HCT116 (cell line): ENCODE data around the gene CDKAL1. TPM values are rescaled to one million over a fixed set of nuclear protein-coding genes. Genes with fewer than 3 reads are reported as not detected.

Source experiments
- ATAC-seq: fragments of 200-7000 bp; cut with Tn5 transposase; 2 replicates; pipeline ENCODE4 v1.9.1; 2020; ENCODE audit warnings: mild to moderate bottlenecking, moderate library complexity
- BruUV-seq: library from RNA; stranded (reverse); fragments of 400-500 nt; replicated peaks from 2 replicates; lab custom pipeline; 2021; lab: Mats Ljungman, UMichigan
- CTCF ChIA-PET: fragments of 300-600 bp; sonication (Branson Sonifier 250); formaldehyde crosslinking; loops from one replicate; lab custom pipeline; 2021; ENCODE audit warnings: antibody characterized with exemption; lab: Charles Lee
- POLR2A ChIA-PET: fragments of 300-600, 350-600 bp; sonication (Branson Sonifier 250); formaldehyde crosslinking; loops from one replicate; lab custom pipeline; 2021; ENCODE audit warnings: antibody characterized with exemption; lab: Charles Lee
- RAD21 ChIA-PET, 2 experiments: fragments of 300-600 bp; sonication (Branson Sonifier 250); formaldehyde crosslinking; loops; one replicate each; lab custom pipeline; 2023; ENCODE audit warnings: low total read pairs in 2 of 2; ENCODE audit not compliant: uncharacterized antibody in 2 of 2, unreplicated experiment in 2 of 2, low non-redundant PET in 1 of 2; lab: Charles Lee
- DNase-seq: peaks from one replicate; pipeline ENCODE4 v3.0.0-alpha.2; 2010; ENCODE audit warnings: low read depth, low spot score
- H2AFZ ChIP-seq: fragments of 200-600 bp; shearing (Covaris generic), sonication (generic); 2 replicates; pipeline ENCODE4 v1.6.1; 2017; ENCODE audit warnings: low read depth, mixed run types, mixed read lengths, antibody characterized with exemption, low read length; ENCODE audit not compliant: poor library complexity, severe bottlenecking
- H3K27ac ChIP-seq: 2 replicates; pipeline ENCODE4 v1.5.1; 2012; ENCODE audit warnings: low read depth, low read length
- H3K27me3 ChIP-seq: fragments of 200-600 bp; sonication (generic); 2 replicates; pipeline ENCODE4 v1.6.1; 2016; ENCODE audit warnings: mixed run types, low read length, mixed read lengths; ENCODE audit not compliant: insufficient read depth
- H3K36me3 ChIP-seq, 2 experiments: fragments of 200-500 bp in 1 of 2; fragments of 200-600 bp in 1 of 2; sonication (Bioruptor generic) in 1 of 2; sonication (generic) in 1 of 2; 2 replicates each; pipeline versions ENCODE4 v1.5.1 to v1.6.1; 2014 to 2016; ENCODE audit warnings: low read length in 2 of 2, inconsistent platforms in 1 of 2, mixed read lengths in 1 of 2, mixed run types in 1 of 2; ENCODE audit not compliant: insufficient read depth in 2 of 2, control insufficient read depth in 1 of 2
- H3K4me1 ChIP-seq, 2 experiments: fragments of 200-600 bp in 1 of 2; sonication (generic) in 1 of 2; 2 replicates each; pipeline versions ENCODE4 v1.5.1 to v1.6.1; 2012 to 2017; ENCODE audit warnings: low read length in 2 of 2, inconsistent platforms in 1 of 2, mild to moderate bottlenecking in 1 of 2, mixed read lengths in 1 of 2, mixed run types in 1 of 2, moderate library complexity in 1 of 2; ENCODE audit not compliant: insufficient read depth in 2 of 2, control insufficient read depth in 1 of 2
- H3K4me2 ChIP-seq: fragments of 200-600 bp; sonication (generic); 2 replicates; pipeline ENCODE4 v1.6.1; 2017; ENCODE audit warnings: mixed run types, low read length, mixed read lengths
- H3K4me3 ChIP-seq, 2 experiments: fragments of 200-600 bp in 1 of 2; sonication (generic) in 1 of 2; replicated peaks in 1 of 2; 2 replicates each; pipeline ENCODE4 v1.5.1; 2011 to 2016; ENCODE audit warnings: low read length in 2 of 2, control low read depth in 1 of 2, low read depth in 1 of 2, mild to moderate bottlenecking in 1 of 2, mixed read lengths in 1 of 2, mixed run types in 1 of 2
- H3K79me2 ChIP-seq: fragments of 200-600 bp; sonication (generic); 2 replicates; pipeline ENCODE4 v1.6.1; 2017; ENCODE audit warnings: mild to moderate bottlenecking, mixed run types, low read length, moderate library complexity, mixed read lengths; ENCODE audit not compliant: insufficient read depth
- H3K9ac ChIP-seq: fragments of 200-600 bp; sonication (generic); 2 replicates; pipeline ENCODE4 v1.6.1; 2016; ENCODE audit warnings: low read length, mixed read lengths
- H3K9me2 ChIP-seq: fragments of 200-600 bp; sonication (generic), shearing (Covaris generic); 2 replicates; pipeline ENCODE4 v1.6.1; 2017; ENCODE audit warnings: mixed run types, mild to moderate bottlenecking, moderate library complexity; ENCODE audit not compliant: insufficient read depth
- H3K9me3 ChIP-seq, 2 experiments: fragments of 200-500 bp in 1 of 2; fragments of 200-600 bp in 1 of 2; sonication (Bioruptor generic) in 1 of 2; sonication (generic) in 1 of 2; 2 replicates each; pipeline ENCODE4 v1.6.1; 2014 to 2017; ENCODE audit warnings: low read length in 2 of 2, mixed read lengths in 2 of 2, inconsistent platforms in 1 of 2, low read depth in 1 of 2, mild to moderate bottlenecking in 1 of 2, mixed run types in 1 of 2, moderate library complexity in 1 of 2; ENCODE audit not compliant: control insufficient read depth in 1 of 2, insufficient read depth in 1 of 2
- H4K20me1 ChIP-seq: fragments of 200-600 bp; sonication (generic), shearing (Covaris generic); 2 replicates; pipeline ENCODE4 v1.6.1; 2017; ENCODE audit warnings: mixed run types, mild to moderate bottlenecking, moderate library complexity; ENCODE audit not compliant: insufficient read depth
- CBX3 ChIP-seq: IDR thresholded peaks from 2 replicates; pipeline ENCODE4 v1.6.1; 2012; ENCODE audit warnings: low read depth
- CTCF ChIP-seq, 3 experiments: fragments of 200-600 bp in 1 of 3; sonication (generic) in 1 of 3; IDR thresholded peaks in 2 of 3; conservative IDR thresholded peaks in 1 of 3; 2 replicates each; pipeline ENCODE4 v1.5.1; 2012 to 2017; ENCODE audit warnings: low read depth in 2 of 3, low read length in 2 of 3, antibody characterized with exemption in 1 of 3, borderline replicate concordance in 1 of 3, control low read depth in 1 of 3, mild to moderate bottlenecking in 1 of 3, mixed read lengths in 1 of 3, mixed run types in 1 of 3, moderate library complexity in 1 of 3; ENCODE audit not compliant: insufficient read depth in 1 of 3
- ELF1 ChIP-seq: IDR thresholded peaks from 2 replicates; pipeline ENCODE4 v1.6.1; 2012; ENCODE audit warnings: low read depth, borderline replicate concordance
- EZH2 ChIP-seq: fragments of 200-600 bp; sonication (generic); IDR thresholded peaks from 2 replicates; pipeline ENCODE4 v1.6.1; 2017; ENCODE audit warnings: antibody characterized with exemption, mixed run types
- EZH2phosphoT487 ChIP-seq: fragments of 200-600 bp; IDR thresholded peaks from 2 replicates; pipeline ENCODE4 v1.6.1; 2018; ENCODE audit warnings: antibody characterized with exemption, borderline replicate concordance
- FOSL1 ChIP-seq: IDR thresholded peaks from 2 replicates; pipeline ENCODE4 v1.6.1; 2012; ENCODE audit warnings: low read depth
- JUND ChIP-seq: IDR thresholded peaks from 2 replicates; pipeline ENCODE4 v1.6.1; 2012
- MAX ChIP-seq: IDR thresholded peaks from 2 replicates; pipeline ENCODE4 v1.6.1; 2012
- POLR2A ChIP-seq: IDR thresholded peaks from 2 replicates; pipeline ENCODE4 v1.7.0; 2011; ENCODE audit warnings: borderline replicate concordance; ENCODE audit not compliant: insufficient read depth, insufficient read length; ENCODE audit errors: extremely low read depth
- RAD21 ChIP-seq: IDR thresholded peaks from 2 replicates; pipeline ENCODE4 v1.6.1; 2012; ENCODE audit warnings: low read depth, mild to moderate bottlenecking
- REST ChIP-seq: IDR thresholded peaks from 2 replicates; pipeline ENCODE4 v1.6.1; 2012; ENCODE audit warnings: low read depth
- ZFX ChIP-seq: fragments of 450-650 bp; IDR thresholded peaks from 2 replicates; pipeline ENCODE4 v1.6.1; 2017
- ZNF274 ChIP-seq: fragments of 200-500 bp; sonication (Bioruptor generic); IDR thresholded peaks from 2 replicates; pipeline ENCODE4 v1.6.1; 2014; ENCODE audit warnings: mild to moderate bottlenecking, low read depth, low read length, inconsistent platforms
- intact Hi-C: fragments of 100-400 bp; cut with micrococcal nuclease; formaldehyde crosslinking; loops from 2 replicates; pipeline ENCODE4 v1.10.0; 2022
- total RNA-seq: library from RNA; stranded (reverse); gene quantifications from one replicate; pipeline ENCODE4 v1.2.1, GENCODE V29; 2021; ENCODE audit not compliant: unreplicated experiment

The CDKAL1 gene
- total RNA-seq, 1 experiment from 2014 or later, result 14.9 TPM

- Histone ChIP-seq H3K36me3 (no peaks in the 10 kb centered on the region), H3K9me3 (no peaks in the 10 kb centered on the region), H3K4me3 (no peak overlapping the region), H3K9ac (no peak overlapping the region), H3K4me1 (peaks cover 2 to 8% of the 10 kb centered on the region in 2 experiments; a peak in 3 of 4 replicates), H3K27ac (no peak overlapping the region), H4K20me1 (no peaks in the 10 kb centered on the region), H2AFZ (no peak overlapping the region), H3K27me3 (no peaks in the 10 kb centered on the region), H3K9me2 (no peaks in the 10 kb centered on the region), H3K4me2 (no peak overlapping the region), H3K79me2 (no peaks in the 10 kb centered on the region)
- no TSS peak for BruUV-seq
- ChIA-PET RAD21 (interaction anchor here in 1 of 2 experiments (0.6 kb wide), 1 partner anchor 721 kb away, joined by 3 read pairs; no protein-coding TSS in a partner anchor), POLR2A (no interaction called here), CTCF (no interaction called here)
- TF ChIP-seq EZH2phosphoT487 (no peak), RAD21 (no peak), POLR2A (no peak), JUND (no peak), CBX3 (no peak), EZH2 (no peak), FOSL1 (peak; percentile 20; the same call in 1 of the 2 replicates)
- no peak for DNase-seq
- no peak for ATAC-seq
- intact Hi-C loops, result no loop called here
Observed at GRCh38 chr6:20866935-20867703, 332.9 kb downstream of the CDKAL1 start.

GRCh38 chr6:20868397-20869096 lies 334.3 kb downstream of the CDKAL1 start:
- Histone ChIP-seq H3K4me1 (peaks cover 5 to 8% of the 10 kb centered on the region in 2 experiments; a peak in 3 of 4 replicates), H3K9me3 (no peaks in the 10 kb centered on the region), H3K27ac (no peak overlapping the region), H3K9me2 (no peaks in the 10 kb centered on the region), H3K36me3 (no peaks in the 10 kb centered on the region), H3K79me2 (no peaks in the 10 kb centered on the region), H3K4me3 (no peak overlapping the region), H2AFZ (no peak overlapping the region), H3K27me3 (no peaks in the 10 kb centered on the region), H4K20me1 (no peaks in the 10 kb centered on the region), H3K4me2 (no peak overlapping the region), H3K9ac (no peak overlapping the region)
- BruUV-seq, result no TSS peak
- RAD21 ChIA-PET, result no interaction called here
- CTCF ChIA-PET, result no interaction called here
- POLR2A ChIA-PET, result interaction anchor here (1.2 kb wide), 1 partner anchor 725 kb away, joined by 4 read pairs; the partner anchor contains the start of gene SOX4
- DNase-seq, result no peak
- ATAC-seq, result no peak
- intact Hi-C loops, result no loop called here
- TF ChIP-seq ELF1, result no peak
- no peak for TF ChIP-seq REST
- TF ChIP-seq ZFX, result no peak
- TF ChIP-seq EZH2phosphoT487, result no peak
- no peak for TF ChIP-seq EZH2
- TF ChIP-seq MAX, result no peak
- no peak for TF ChIP-seq CTCF (IDR thresholded peaks at IDR 0.05 in 2 of 3, conservative IDR thresholded peaks at IDR 0.05 in 1 of 3; ENCODE audit: borderline replicate concordance in 1 of 3, insufficient read depth in 1 of 3, low read depth in 2 of 3, low read length in 2 of 3)
- TF ChIP-seq RAD21, result no peak
- no peak for TF ChIP-seq ZNF274
